Ovary (tissue), 3 donors: ENCODE data around the gene BACE2.

Source experiments
- POLR2A ChIP-seq: fragments of 450-650 bp; IDR thresholded peaks from one replicate; pipeline ENCODE4 v1.6.1; 2017; ENCODE audit warnings: antibody characterized with exemption, mild to moderate bottlenecking, moderate library complexity
- TF ChIP-seq, protein P1 (sequence below), 3 donors: fragments of 450-650 bp in 2 of 3; fragments of 200-600 bp in 1 of 3; IDR thresholded peaks; one replicate each; pipeline versions ENCODE4 v1.5.1 to v1.8.0; 2016 to 2022; ENCODE audit warnings: antibody characterized with exemption in 3 of 3, mild to moderate bottlenecking in 1 of 3
- donor health status: DM: no; HTN: no; CAD: no.

DNA sequence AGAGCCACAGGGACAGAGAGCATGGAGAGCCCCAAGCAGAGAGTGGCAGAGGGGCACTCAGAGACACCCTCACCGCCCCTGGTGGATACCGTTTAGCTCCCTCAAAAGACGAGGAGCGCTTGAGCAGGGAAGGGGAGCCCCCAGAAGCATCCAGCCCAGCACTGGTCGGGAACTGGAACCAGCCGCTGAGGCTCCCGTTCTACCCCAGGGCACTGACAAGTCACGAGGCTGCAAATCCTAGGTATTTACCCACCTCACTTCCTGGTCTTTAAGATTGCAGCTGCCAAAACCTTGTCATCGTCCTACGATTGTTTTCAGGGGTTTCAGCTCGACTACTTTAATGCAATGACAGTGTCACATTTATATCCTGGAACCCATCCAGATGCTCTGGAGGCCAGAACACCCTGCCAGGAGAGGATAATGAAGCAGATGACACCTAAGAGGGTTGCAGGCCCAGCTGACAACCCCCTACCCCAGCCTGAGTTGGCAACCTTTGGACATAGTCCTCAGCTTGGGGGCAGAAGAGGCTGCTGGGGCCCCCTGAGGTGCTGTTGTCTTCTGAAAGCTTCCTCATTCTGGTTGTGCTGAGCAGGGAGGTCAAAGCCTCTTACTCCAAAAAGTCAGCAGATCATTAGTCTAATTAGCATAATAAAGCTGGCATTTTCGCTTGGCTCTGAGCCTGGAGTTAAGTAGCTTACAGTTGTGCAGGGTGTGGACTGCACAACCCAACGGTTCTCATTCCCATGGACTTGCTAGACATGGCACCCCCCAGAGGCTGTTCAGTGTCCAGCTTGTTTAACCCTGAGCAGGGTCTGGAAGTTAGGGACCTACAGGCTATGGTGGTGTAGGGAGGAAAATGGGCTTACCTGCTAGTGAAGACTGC is 20.6 kb upstream of the BACE2 start:
- TF ChIP-seq POLR2A: no peak
- TF ChIP-seq, protein P1, sequence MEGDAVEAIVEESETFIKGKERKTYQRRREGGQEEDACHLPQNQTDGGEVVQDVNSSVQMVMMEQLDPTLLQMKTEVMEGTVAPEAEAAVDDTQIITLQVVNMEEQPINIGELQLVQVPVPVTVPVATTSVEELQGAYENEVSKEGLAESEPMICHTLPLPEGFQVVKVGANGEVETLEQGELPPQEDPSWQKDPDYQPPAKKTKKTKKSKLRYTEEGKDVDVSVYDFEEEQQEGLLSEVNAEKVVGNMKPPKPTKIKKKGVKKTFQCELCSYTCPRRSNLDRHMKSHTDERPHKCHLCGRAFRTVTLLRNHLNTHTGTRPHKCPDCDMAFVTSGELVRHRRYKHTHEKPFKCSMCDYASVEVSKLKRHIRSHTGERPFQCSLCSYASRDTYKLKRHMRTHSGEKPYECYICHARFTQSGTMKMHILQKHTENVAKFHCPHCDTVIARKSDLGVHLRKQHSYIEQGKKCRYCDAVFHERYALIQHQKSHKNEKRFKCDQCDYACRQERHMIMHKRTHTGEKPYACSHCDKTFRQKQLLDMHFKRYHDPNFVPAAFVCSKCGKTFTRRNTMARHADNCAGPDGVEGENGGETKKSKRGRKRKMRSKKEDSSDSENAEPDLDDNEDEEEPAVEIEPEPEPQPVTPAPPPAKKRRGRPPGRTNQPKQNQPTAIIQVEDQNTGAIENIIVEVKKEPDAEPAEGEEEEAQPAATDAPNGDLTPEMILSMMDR (IDR thresholded peaks at IDR 0.05): no peak
